Astrocyte (in vitro differentiated cells and primary cell): ENCODE measurements around the gene GLIPR1L1. TPM values are rescaled to one million over a fixed set of nuclear protein-coding genes. Genes with fewer than 3 reads are reported as not detected.

ENCODE experiments used
- DNase-seq: peaks from one replicate; pipeline ENCODE4 v3.0.0-alpha.2; 2010; ENCODE audit warnings: low read depth
- FAIRE-seq: peaks from 2 replicates; lab custom pipeline; 2011; peaks lifted over from hg19 to GRCh38; lab: Jason Lieb, UNC
- H2AFZ ChIP-seq: 2 replicates; pipeline ENCODE4 v1.6.0; 2012; ENCODE audit warnings: low read depth, low read length, inconsistent platforms
- H3K27ac ChIP-seq: 2 replicates; pipeline ENCODE4 v1.5.1; 2011; ENCODE audit warnings: low read depth, low read length, inconsistent platforms
- H3K27me3 ChIP-seq: 2 replicates; pipeline ENCODE4 v1.6.0; 2011; ENCODE audit warnings: low read length, inconsistent platforms; ENCODE audit not compliant: insufficient read depth
- H3K36me3 ChIP-seq: 2 replicates; pipeline ENCODE4 v1.5.1; 2011; ENCODE audit warnings: low read length, inconsistent platforms; ENCODE audit not compliant: insufficient read depth
- H3K4me1 ChIP-seq: 2 replicates; pipeline ENCODE4 v1.5.1; 2011; ENCODE audit warnings: low read length, inconsistent platforms; ENCODE audit not compliant: insufficient read depth
- H3K4me2 ChIP-seq: 2 replicates; pipeline ENCODE4 v1.6.0; 2012; ENCODE audit warnings: low read length, inconsistent platforms
- H3K4me3 ChIP-seq: 2 replicates; pipeline ENCODE4 v1.5.1; 2011; ENCODE audit warnings: low read depth, mild to moderate bottlenecking, low read length, inconsistent platforms; ENCODE audit not compliant: insufficient read depth
- H3K79me2 ChIP-seq: 2 replicates; pipeline ENCODE4 v1.6.0; 2012; ENCODE audit warnings: mild to moderate bottlenecking, low read length, inconsistent platforms; ENCODE audit not compliant: insufficient read depth
- H3K9ac ChIP-seq: 2 replicates; pipeline ENCODE4 v1.6.0; 2012; ENCODE audit warnings: mild to moderate bottlenecking, low read length, inconsistent platforms
- H3K9me3 ChIP-seq: 2 replicates; pipeline ENCODE4 v1.5.1; 2012; ENCODE audit warnings: low read depth, mild to moderate bottlenecking, low read length, inconsistent platforms; ENCODE audit not compliant: insufficient read depth
- H4K20me1 ChIP-seq: 2 replicates; pipeline ENCODE4 v1.6.0; 2012; ENCODE audit warnings: low read length, inconsistent platforms; ENCODE audit not compliant: insufficient read depth
- H3K27ac Mint-ChIP-seq: one replicate; pipeline ENCODE4 v1.8.0; 2021; ENCODE audit warnings: mild to moderate bottlenecking, mixed read lengths; ENCODE audit not compliant: unreplicated experiment
- H3K27me3 Mint-ChIP-seq: one replicate; pipeline ENCODE4 v1.8.0; 2021; ENCODE audit warnings: low read depth, mixed read lengths; ENCODE audit not compliant: unreplicated experiment
- H3K36me3 Mint-ChIP-seq: one replicate; pipeline ENCODE4 v1.8.0; 2021; ENCODE audit warnings: low read depth, mixed read lengths; ENCODE audit not compliant: unreplicated experiment
- H3K4me1 Mint-ChIP-seq: one replicate; pipeline ENCODE4 v1.8.0; 2021; ENCODE audit warnings: low read depth, mixed read lengths; ENCODE audit not compliant: unreplicated experiment
- H3K4me3 Mint-ChIP-seq: one replicate; pipeline ENCODE4 v1.8.0; 2021; ENCODE audit warnings: mild to moderate bottlenecking, moderate library complexity, mixed read lengths; ENCODE audit not compliant: unreplicated experiment
- H3K9me3 Mint-ChIP-seq: one replicate; pipeline ENCODE4 v1.8.0; 2021; ENCODE audit warnings: mild to moderate bottlenecking, mixed read lengths; ENCODE audit not compliant: unreplicated experiment
- EZH2 ChIP-seq: IDR thresholded peaks from 2 replicates; pipeline ENCODE4 v1.6.1; 2012; ENCODE audit warnings: mild to moderate bottlenecking, low read length, inconsistent platforms; ENCODE audit not compliant: insufficient read depth
- total RNA-seq: library from RNA; stranded (reverse); gene quantifications from 2 replicates; pipeline ENCODE4 v1.2.1, GENCODE V29; 2021
- TF ChIP-seq, protein P1 (sequence below): IDR thresholded peaks from 2 replicates; pipeline ENCODE4 v1.5.1; 2011; ENCODE audit warnings: low read depth, mild to moderate bottlenecking, inconsistent platforms, low read length, moderate library complexity; ENCODE audit not compliant: insufficient read depth

The GLIPR1L1 gene
- total RNA-seq, 1 donor from 2014 or later: not detected

DNA sequence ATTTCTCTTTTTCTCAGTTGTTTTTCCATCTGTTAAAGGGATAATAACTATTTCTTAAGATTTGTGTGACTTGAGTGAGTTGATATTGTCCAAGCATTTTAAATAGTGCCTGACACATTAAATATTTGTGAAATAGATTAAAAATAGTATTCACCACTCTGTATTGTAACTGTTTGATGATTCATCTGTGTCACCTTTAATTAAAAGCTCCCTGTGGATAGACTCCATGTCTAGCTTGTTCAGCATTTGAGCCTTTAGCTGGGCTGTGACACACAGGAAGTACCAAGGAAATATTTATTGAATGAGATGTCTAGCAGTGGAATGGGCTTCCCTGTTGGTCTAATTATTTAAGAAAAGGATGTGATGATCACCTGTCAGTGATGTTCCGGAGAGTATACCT lies 54.6 kb downstream of the GLIPR1L1 start:
- H3K4me1 Mint-ChIP-seq: peaks cover 10% of the 10 kb centered on the region
- FAIRE-seq: peak; percentile 81

DNA sequence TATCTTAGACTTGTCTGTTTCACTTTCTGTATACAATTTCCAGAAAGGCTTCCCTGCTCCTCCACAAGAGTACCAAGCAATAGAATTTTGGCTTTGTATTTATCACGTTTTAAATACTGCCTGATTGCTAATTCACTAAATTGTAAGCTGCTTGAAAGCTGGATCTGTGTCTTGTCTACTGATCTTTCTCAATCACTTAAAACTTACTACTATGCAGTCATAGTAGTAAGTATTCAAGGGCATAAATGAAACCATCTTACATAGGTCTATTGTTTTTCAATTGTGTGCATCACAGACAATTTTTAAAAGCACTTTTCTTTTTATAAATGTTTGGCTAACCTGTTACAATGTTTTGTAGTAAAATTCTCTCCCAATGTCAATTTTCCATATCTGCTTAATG lies 55.2 kb downstream of the GLIPR1L1 start:
- peak overlapping the region; percentile 86 for H3K9ac ChIP-seq
- H3K27me3 Mint-ChIP-seq: no peaks in the 10 kb centered on the region
- FAIRE-seq (no peak), DNase-seq (peak; percentile 0)
- H3K4me3 ChIP-seq: no peak overlapping the region
- no peaks in the 10 kb centered on the region for H3K27me3 ChIP-seq
- H4K20me1 ChIP-seq: no peaks in the 10 kb centered on the region
- peak overlapping the region; percentile 67 for H3K27ac ChIP-seq
- H3K9me3 Mint-ChIP-seq: no peaks in the 10 kb centered on the region
- H2AFZ ChIP-seq: no peak overlapping the region
- no peaks in the 10 kb centered on the region for H3K36me3 ChIP-seq
- peak overlapping the region; percentile 93 for H3K4me2 ChIP-seq
- H3K36me3 Mint-ChIP-seq: no peaks in the 10 kb centered on the region
- no peaks in the 10 kb centered on the region for H3K9me3 ChIP-seq
- H3K4me1 ChIP-seq: peaks cover 8% of the 10 kb centered on the region
- H3K27ac Mint-ChIP-seq: no peak overlapping the region
- TF ChIP-seq, protein P1, sequence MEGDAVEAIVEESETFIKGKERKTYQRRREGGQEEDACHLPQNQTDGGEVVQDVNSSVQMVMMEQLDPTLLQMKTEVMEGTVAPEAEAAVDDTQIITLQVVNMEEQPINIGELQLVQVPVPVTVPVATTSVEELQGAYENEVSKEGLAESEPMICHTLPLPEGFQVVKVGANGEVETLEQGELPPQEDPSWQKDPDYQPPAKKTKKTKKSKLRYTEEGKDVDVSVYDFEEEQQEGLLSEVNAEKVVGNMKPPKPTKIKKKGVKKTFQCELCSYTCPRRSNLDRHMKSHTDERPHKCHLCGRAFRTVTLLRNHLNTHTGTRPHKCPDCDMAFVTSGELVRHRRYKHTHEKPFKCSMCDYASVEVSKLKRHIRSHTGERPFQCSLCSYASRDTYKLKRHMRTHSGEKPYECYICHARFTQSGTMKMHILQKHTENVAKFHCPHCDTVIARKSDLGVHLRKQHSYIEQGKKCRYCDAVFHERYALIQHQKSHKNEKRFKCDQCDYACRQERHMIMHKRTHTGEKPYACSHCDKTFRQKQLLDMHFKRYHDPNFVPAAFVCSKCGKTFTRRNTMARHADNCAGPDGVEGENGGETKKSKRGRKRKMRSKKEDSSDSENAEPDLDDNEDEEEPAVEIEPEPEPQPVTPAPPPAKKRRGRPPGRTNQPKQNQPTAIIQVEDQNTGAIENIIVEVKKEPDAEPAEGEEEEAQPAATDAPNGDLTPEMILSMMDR: no peak
- TF ChIP-seq EZH2: no peak
- H3K79me2 ChIP-seq: no peaks in the 10 kb centered on the region
- H3K4me3 Mint-ChIP-seq: no peak overlapping the region
- peaks cover 10% of the 10 kb centered on the region for H3K4me1 Mint-ChIP-seq

More for the DNA sequence above, 54.6 kb downstream of the GLIPR1L1 start:
- peak; percentile 51 for DNase-seq
- Mint-ChIP-seq H3K27ac (no peak overlapping the region), H3K4me3 (no peak overlapping the region), H3K36me3 (no peaks in the 10 kb centered on the region), H3K9me3 (no peaks in the 10 kb centered on the region), H3K27me3 (no peaks in the 10 kb centered on the region)
- H3K27ac ChIP-seq: peak overlapping the region; percentile 3
- no peak overlapping the region for H3K4me3 ChIP-seq
- peaks cover 8% of the 10 kb centered on the region for H3K4me1 ChIP-seq
- no peaks in the 10 kb centered on the region for H3K27me3 ChIP-seq
- H2AFZ ChIP-seq: no peak overlapping the region
- H3K4me2 ChIP-seq: peak overlapping the region; percentile 93
- H3K9ac ChIP-seq: no peak overlapping the region
- TF ChIP-seq, protein P1: no peak
- TF ChIP-seq EZH2: no peak
- no peaks in the 10 kb centered on the region for H4K20me1 ChIP-seq
- H3K79me2 ChIP-seq: no peaks in the 10 kb centered on the region
- no peaks in the 10 kb centered on the region for H3K36me3 ChIP-seq
- H3K9me3 ChIP-seq: no peaks in the 10 kb centered on the region

DNA sequence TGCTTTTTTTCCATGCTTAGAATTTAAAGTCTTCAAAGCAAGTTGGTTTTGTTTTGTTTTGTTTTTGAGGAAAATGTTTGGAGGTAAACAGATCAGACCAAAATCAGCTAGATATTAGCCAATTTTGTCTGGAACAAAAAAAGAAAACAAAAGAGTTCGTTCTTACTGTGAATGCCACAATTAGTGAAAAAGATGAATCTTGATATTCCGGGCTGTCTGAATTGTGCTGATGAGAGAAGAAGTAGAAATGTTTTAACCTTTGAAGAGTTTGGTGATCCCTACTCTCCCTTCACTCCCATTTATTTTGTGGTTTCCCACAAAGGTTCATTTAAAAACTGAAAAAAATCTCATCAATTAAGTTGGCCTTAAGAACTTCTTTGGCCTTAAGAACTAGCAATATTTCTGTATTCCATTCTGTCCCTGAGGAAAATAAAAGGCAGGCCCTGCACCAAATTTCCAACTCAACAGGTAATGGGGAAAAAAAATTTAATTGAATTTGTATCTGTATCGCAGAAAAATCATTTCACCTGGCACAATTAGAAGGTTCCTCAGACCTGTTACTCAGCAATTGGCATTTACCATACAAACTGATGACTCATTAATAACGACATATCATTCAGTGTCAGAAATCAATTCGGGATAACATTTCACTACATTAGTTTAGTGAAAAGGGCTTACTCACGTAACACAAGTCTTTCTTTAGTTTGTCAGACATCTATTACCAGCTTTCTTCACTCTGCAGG lies 55.9 kb downstream of the GLIPR1L1 start:
- DNase-seq (no peak), FAIRE-seq (peak; percentile 47)
- Histone ChIP-seq H3K9ac (peak overlapping the region; percentile 86), H2AFZ (peak overlapping the region; percentile 57), H3K4me3 (peak overlapping the region; percentile 73), H3K36me3 (no peaks in the 10 kb centered on the region), H4K20me1 (no peaks in the 10 kb centered on the region), H3K79me2 (no peaks in the 10 kb centered on the region), H3K4me2 (peak overlapping the region; percentile 93), H3K27ac (peak overlapping the region; percentile 67), H3K27me3 (no peaks in the 10 kb centered on the region), H3K4me1 (peaks cover 8% of the 10 kb centered on the region), H3K9me3 (no peaks in the 10 kb centered on the region)
- H3K36me3 Mint-ChIP-seq: no peaks in the 10 kb centered on the region
- H3K4me3 Mint-ChIP-seq: peak overlapping the region; percentile 73
- H3K27ac Mint-ChIP-seq: peak overlapping the region; percentile 29
- H3K27me3 Mint-ChIP-seq: no peaks in the 10 kb centered on the region
- H3K9me3 Mint-ChIP-seq: no peaks in the 10 kb centered on the region
- TF ChIP-seq, protein P1: no peak
- TF ChIP-seq EZH2: no peak
- peaks cover 10% of the 10 kb centered on the region for H3K4me1 Mint-ChIP-seq
